ENCODE data around the gene ACSM5.

The ACSM5 gene

GRCh38 chr16:20409398-20410120 is at the start of gene ACSM5:
Gene ACSM5 (plus strand): TSS chr16:20409534. CDS start chr16:20411485, 1,951 bp downstream.
- no peak for DNase-seq

- DNase-seq, result no peak
Observed at GRCh38 chr16:20359997-20360396, 49.3 kb upstream of the ACSM5 start.

GRCh38 chr16:20363191-20363590 is 46.1 kb upstream of the ACSM5 start:
- no peak for DNase-seq

GRCh38 chr16:20364051-20364450 is 45.3 kb upstream of the ACSM5 start:
- DNase-seq, result no peak

- no peak for DNase-seq
Observed at GRCh38 chr16:20369452-20370054, 39.8 kb upstream of the ACSM5 start.

- no peak for DNase-seq
Observed at GRCh38 chr16:20372701-20373100, 36.6 kb upstream of the ACSM5 start.

- no peak for DNase-seq
Observed at GRCh38 chr16:20377181-20377580, 32.2 kb upstream of the ACSM5 start.

- DNase-seq, result no peak
Observed at GRCh38 chr16:20380782-20381181, 28.6 kb upstream of the ACSM5 start.

GRCh38 chr16:20382202-20382948 is 27.0 kb upstream of the ACSM5 start:
- no peak for DNase-seq

GRCh38 chr16:20383106-20384029 is 26.0 kb upstream of the ACSM5 start:
- DNase-seq, result peak; percentile 12

- peak; percentile 26 for DNase-seq
Observed at GRCh38 chr16:20385844-20386832, 23.2 kb upstream of the ACSM5 start.

- DNase-seq, result no peak
Observed at GRCh38 chr16:20387978-20388377, 21.4 kb upstream of the ACSM5 start.

GRCh38 chr16:20388854-20389253 is 20.5 kb upstream of the ACSM5 start:
- no peak for DNase-seq

- no peak for DNase-seq
Observed at GRCh38 chr16:20391045-20391444, 18.3 kb upstream of the ACSM5 start.

GRCh38 chr16:20393801-20394577 is 15.3 kb upstream of the ACSM5 start:
- no peak for DNase-seq

GRCh38 chr16:20395946-20396345 is 13.4 kb upstream of the ACSM5 start:
- no peak for DNase-seq

GRCh38 chr16:20396846-20397467 is 12.4 kb upstream of the ACSM5 start:
- no peak for DNase-seq

- DNase-seq, result no peak
Observed at GRCh38 chr16:20397468-20398074, 11.8 kb upstream of the ACSM5 start.

- DNase-seq, result no peak
Observed at GRCh38 chr16:20398603-20399002, 10.7 kb upstream of the ACSM5 start.

GRCh38 chr16:20399185-20399584 is 10.1 kb upstream of the ACSM5 start:
- DNase-seq, result no peak
